Endometrial microvascular endothelial cells (primary cell): ENCODE results near the gene ASIC4. TPM values are rescaled to one million over a fixed set of nuclear protein-coding genes. Genes with fewer than 3 reads are reported as not detected.

Source experiments
- in situ Hi-C: cut with HindIII; loops from 2 replicates; pipeline ENCODE4 v1.10.0; 2017; ENCODE audit warnings: low sequenced_read_pairs, low pct_unique_long_range_greater_than_20kb; ENCODE audit errors: inconsistent ontology term
- total RNA-seq: library from RNA; depleted of rRNA; stranded (reverse); fragments of >200 nt; gene quantifications from one replicate; pipeline ENCODE4 v1.2.3, GENCODE V29; 2015; ENCODE audit errors: inconsistent ontology term

Gene ASIC4
- total RNA-seq, 1 donor from 2014 or later = not detected

- in situ Hi-C loops = no loop called here
Observed at GRCh38 chr2:219477179-219477578, 37.1 kb upstream of the ASIC4 start.

- in situ Hi-C loops = no loop called here
Observed at GRCh38 chr2:219477815-219478214, 36.5 kb upstream of the ASIC4 start.

GRCh38 chr2:219478916-219479315 is 35.4 kb upstream of the ASIC4 start:
- in situ Hi-C loops = no loop called here

- in situ Hi-C loops = no loop called here
Observed at GRCh38 chr2:219480004-219480403, 34.3 kb upstream of the ASIC4 start.

GRCh38 chr2:219482674-219483405 is 31.4 kb upstream of the ASIC4 start:
- in situ Hi-C loops = no loop called here

- in situ Hi-C loops = no loop called here
Observed at GRCh38 chr2:219483451-219484342, 30.6 kb upstream of the ASIC4 start.

- in situ Hi-C loops = no loop called here
Observed at GRCh38 chr2:219484343-219485200, 29.7 kb upstream of the ASIC4 start.

- in situ Hi-C loops = no loop called here
Observed at GRCh38 chr2:219485201-219485580, 29.1 kb upstream of the ASIC4 start.

- in situ Hi-C loops = no loop called here
Observed at GRCh38 chr2:219486380-219486959, 27.8 kb upstream of the ASIC4 start.

- in situ Hi-C loops = no loop called here
Observed at GRCh38 chr2:219488149-219488843, 26.0 kb upstream of the ASIC4 start.

GRCh38 chr2:219488844-219489194 is 25.5 kb upstream of the ASIC4 start:
- in situ Hi-C loops = no loop called here

GRCh38 chr2:219489315-219489714 is 25.0 kb upstream of the ASIC4 start:
- in situ Hi-C loops = no loop called here

- in situ Hi-C loops = no loop called here
Observed at GRCh38 chr2:219490186-219490585, 24.1 kb upstream of the ASIC4 start.

GRCh38 chr2:219490600-219491130 is 23.6 kb upstream of the ASIC4 start:
- in situ Hi-C loops = no loop called here

- in situ Hi-C loops = no loop called here
Observed at GRCh38 chr2:219491278-219491963, 22.9 kb upstream of the ASIC4 start.

- in situ Hi-C loops = no loop called here
Observed at GRCh38 chr2:219492575-219492974, 21.7 kb upstream of the ASIC4 start.

- in situ Hi-C loops = no loop called here
Observed at GRCh38 chr2:219493086-219493485, 21.2 kb upstream of the ASIC4 start.
